ENCODE measurements around the gene SUOX. TPM values are rescaled to one million over a fixed set of nuclear protein-coding genes. Genes with fewer than 3 reads are reported as not detected.
"Not testable (repeated sequence)": the region's sequence is repeated elsewhere in the genome, so short reads cannot be mapped to it uniquely, and the experiment has no call there.

Gene SUOX
- total RNA-seq, 1 donor from 2014 or later = 44.8 TPM

DNA sequence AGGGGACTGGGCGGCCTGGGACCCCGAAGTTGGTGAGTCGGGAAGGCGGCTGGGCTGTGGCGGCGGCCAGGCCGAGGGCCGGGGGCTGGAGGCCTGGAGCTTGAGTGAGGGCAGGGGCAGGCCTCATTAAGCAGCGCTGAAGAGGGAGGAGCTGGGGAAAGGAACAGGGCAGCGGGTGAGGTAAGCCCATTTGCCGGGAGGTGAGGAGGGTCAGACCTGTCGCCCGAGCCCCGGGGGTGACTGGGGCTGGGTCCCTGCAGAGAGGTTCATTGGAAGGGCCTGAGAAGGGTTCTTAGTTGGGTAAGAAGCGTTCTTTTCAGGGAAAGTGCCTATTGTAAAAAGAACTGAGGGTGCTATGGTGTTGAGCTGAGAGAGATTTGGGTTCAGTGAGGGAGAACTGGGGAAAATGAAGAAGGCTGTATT, 22.8 kb upstream of the SUOX start:
- H3K27me3 Mint-ChIP-seq = no peaks in the 10 kb centered on the region
- peaks cover 3% of the 10 kb centered on the region for H3K4me1 Mint-ChIP-seq (ENCODE audit: low read depth)
- H3K9me3 Mint-ChIP-seq (ENCODE audit: low read depth) = no peaks in the 10 kb centered on the region
- TF ChIP-seq CTCF (IDR thresholded peaks at IDR 0.05; ENCODE audit: unreplicated experiment) = no peak
- no peak overlapping the region for H3K4me3 Mint-ChIP-seq (ENCODE audit: low read depth)
- no peak overlapping the region for H3K27ac Mint-ChIP-seq
- peak; percentile 55 for DNase-seq (ENCODE audit: low spot score, unreplicated experiment)
- H3K36me3 Mint-ChIP-seq (ENCODE audit: insufficient read depth) = peaks cover 10% of the 10 kb centered on the region

- no peak overlapping the region for H3K27ac Mint-ChIP-seq
Measured at GRCh38 chr12:55978393-55978792, 18.7 kb upstream of the SUOX start.

DNA sequence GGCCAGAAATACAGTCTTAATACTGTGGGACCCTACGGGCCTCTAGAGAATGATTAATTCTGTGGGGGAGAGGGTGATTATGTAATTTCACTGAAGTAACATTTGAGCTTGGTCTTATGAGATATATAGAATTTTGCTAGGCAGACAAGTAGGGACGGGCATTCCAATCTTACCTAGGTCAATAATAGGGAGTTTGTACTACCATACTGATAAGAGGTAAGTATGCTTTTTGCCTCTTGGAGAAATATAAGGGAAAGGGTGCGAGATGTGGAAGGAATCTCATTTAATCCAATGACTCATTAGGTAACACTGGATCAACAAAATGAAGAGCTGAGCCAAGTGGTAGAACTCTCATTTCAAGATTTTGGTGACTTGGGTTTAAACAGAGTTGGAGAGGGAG, 18.0 kb upstream of the SUOX start:
- no peaks in the 10 kb centered on the region for H3K27me3 Mint-ChIP-seq
- no peak overlapping the region for H3K4me3 Mint-ChIP-seq (ENCODE audit: low read depth)
- TF ChIP-seq CTCF (IDR thresholded peaks at IDR 0.05; ENCODE audit: unreplicated experiment) = no peak
- H3K36me3 Mint-ChIP-seq (ENCODE audit: insufficient read depth) = peaks cover 22% of the 10 kb centered on the region
- peaks cover 3% of the 10 kb centered on the region for H3K4me1 Mint-ChIP-seq (ENCODE audit: low read depth)
- no peak overlapping the region for H3K27ac Mint-ChIP-seq
- H3K9me3 Mint-ChIP-seq (ENCODE audit: low read depth) = no peaks in the 10 kb centered on the region
- DNase-seq (ENCODE audit: low spot score, unreplicated experiment) = no peak

More at GRCh38 chr12:55978393-55978792, 18.7 kb upstream of the SUOX start:
- Mint-ChIP-seq H3K36me3 (ENCODE audit: insufficient read depth) (peaks cover 20% of the 10 kb centered on the region), H3K4me1 (ENCODE audit: low read depth) (peaks cover 3% of the 10 kb centered on the region), H3K9me3 (ENCODE audit: low read depth) (no peaks in the 10 kb centered on the region), H3K4me3 (ENCODE audit: low read depth) (no peak overlapping the region), H3K27me3 (no peaks in the 10 kb centered on the region)
- TF ChIP-seq CTCF (IDR thresholded peaks at IDR 0.05; ENCODE audit: unreplicated experiment) = no peak
- no peak for DNase-seq (ENCODE audit: low spot score, unreplicated experiment)

DNA sequence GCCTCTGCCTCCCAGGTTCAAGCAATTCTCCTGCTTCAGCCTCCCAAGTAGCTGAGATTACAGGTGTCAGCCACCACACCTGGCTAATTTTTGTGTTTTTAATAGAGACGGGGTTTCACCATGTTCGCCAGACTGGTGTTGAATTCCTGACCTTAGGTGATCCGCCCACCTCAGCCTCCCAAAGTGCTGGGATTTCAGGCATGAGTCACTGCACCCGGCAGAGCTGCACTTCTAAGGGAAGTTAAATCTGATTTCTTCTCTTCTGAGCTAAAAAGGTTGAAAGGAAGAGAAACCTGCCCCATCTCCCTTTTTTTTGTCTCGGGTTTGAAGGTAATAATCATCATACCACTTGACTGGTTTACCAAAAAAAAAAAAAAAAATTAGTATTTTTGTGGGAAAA, 15.2 kb upstream of the SUOX start:
- not testable (repeated sequence) for H3K9me3 Mint-ChIP-seq (ENCODE audit: low read depth); DNase-seq (ENCODE audit: low spot score, unreplicated experiment); H3K27me3 Mint-ChIP-seq; H3K27ac Mint-ChIP-seq; H3K4me1 Mint-ChIP-seq (ENCODE audit: low read depth); H3K4me3 Mint-ChIP-seq (ENCODE audit: low read depth)
- peaks cover 21% of the 10 kb centered on the region for H3K36me3 Mint-ChIP-seq (ENCODE audit: insufficient read depth)

DNA sequence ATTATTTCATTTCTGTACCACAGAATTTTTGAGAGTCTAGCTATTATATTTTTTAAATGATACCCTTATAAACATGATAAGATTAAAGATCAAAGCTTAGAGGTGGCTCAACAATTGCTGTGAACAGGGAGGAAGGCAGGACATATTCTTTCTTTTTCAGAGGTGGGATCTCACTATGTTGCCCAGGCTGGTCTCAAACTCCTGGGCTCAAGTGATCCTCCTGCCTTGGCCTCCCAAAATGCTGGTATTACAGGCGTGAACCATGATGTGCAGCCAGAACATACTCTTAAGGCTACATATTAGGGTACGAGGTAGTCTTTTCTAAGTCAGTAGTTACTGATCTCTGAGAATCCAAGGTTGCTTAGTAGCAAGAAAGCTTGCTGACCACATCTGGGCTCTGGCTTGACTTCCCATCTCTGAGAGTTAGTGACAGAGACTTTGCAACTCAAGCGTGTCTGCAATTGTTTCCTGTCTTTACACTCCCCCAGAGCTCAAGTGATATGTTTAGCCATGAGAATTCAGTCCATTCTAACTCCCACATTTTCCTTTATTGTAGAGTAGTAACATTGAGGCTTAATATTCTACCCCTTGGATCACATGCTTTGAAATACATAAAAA, 14.6 kb upstream of the SUOX start:
- Mint-ChIP-seq H3K27me3 (no peaks in the 10 kb centered on the region), H3K27ac (no peak overlapping the region), H3K4me1 (ENCODE audit: low read depth) (no peaks in the 10 kb centered on the region), H3K36me3 (ENCODE audit: insufficient read depth) (peaks cover 21% of the 10 kb centered on the region), H3K4me3 (ENCODE audit: low read depth) (no peak overlapping the region), H3K9me3 (ENCODE audit: low read depth) (no peaks in the 10 kb centered on the region)
- TF ChIP-seq CTCF (IDR thresholded peaks at IDR 0.05; ENCODE audit: unreplicated experiment) = no peak
- DNase-seq (ENCODE audit: low spot score, unreplicated experiment) = no peak

- TF ChIP-seq CTCF (IDR thresholded peaks at IDR 0.05; ENCODE audit: unreplicated experiment) = no peak
- no peak for DNase-seq (ENCODE audit: low spot score, unreplicated experiment)
- no peak overlapping the region for H3K4me3 Mint-ChIP-seq (ENCODE audit: low read depth)
- H3K4me1 Mint-ChIP-seq (ENCODE audit: low read depth) = no peaks in the 10 kb centered on the region
- no peaks in the 10 kb centered on the region for H3K9me3 Mint-ChIP-seq (ENCODE audit: low read depth)
- peaks cover 17% of the 10 kb centered on the region for H3K36me3 Mint-ChIP-seq (ENCODE audit: insufficient read depth)
- no peaks in the 10 kb centered on the region for H3K27me3 Mint-ChIP-seq
- H3K27ac Mint-ChIP-seq = no peak overlapping the region
Measured at GRCh38 chr12:55983232-55983842, 13.7 kb upstream of the SUOX start.

All from progenitor cell of endocrine pancreas (in vitro differentiated cells).